A549 (cell line): Measurements from ENCODE around the gene RFESD.

ENCODE experiments used
- EP300 ChIP-seq, 2 experiments: fragments of >200 bp; sonication (Bioruptor Twin); formaldehyde crosslinking; IDR thresholded peaks; 2 replicates in 1 of 2; 3 replicates in 1 of 2; pipeline ENCODE4 v1.6.1; 2016 to 2017
- ESRRA ChIP-seq: fragments of 150-350 bp; IDR thresholded peaks from 2 replicates; pipeline ENCODE4 v1.6.1; 2014; ENCODE audit warnings: mild to moderate bottlenecking, low read length, borderline replicate concordance
- KDM1A ChIP-seq: fragments of 200-600 bp; sonication (generic); IDR thresholded peaks from 2 replicates; pipeline ENCODE4 v1.6.1; 2016; ENCODE audit warnings: low read depth, mild to moderate bottlenecking
- MYC ChIP-seq: IDR thresholded peaks from 2 replicates; pipeline ENCODE4 v1.6.1; 2012; ENCODE audit warnings: mild to moderate bottlenecking, inconsistent platforms, low read length, improper control_type of control experiment, borderline replicate concordance
- POLR2A ChIP-seq: IDR thresholded peaks from 2 replicates; pipeline ENCODE4 v1.6.1; 2012; ENCODE audit warnings: mild to moderate bottlenecking, low read length
- POLR2AphosphoS2 ChIP-seq: conservative IDR thresholded peaks from 2 replicates; pipeline ENCODE4 v1.6.1; 2012; ENCODE audit warnings: low read length, improper control_type of control experiment, inconsistent platforms
- RAD21 ChIP-seq, 2 experiments: fragments of >200 bp in 1 of 2; sonication (Bioruptor Twin) in 1 of 2; formaldehyde crosslinking in 1 of 2; IDR thresholded peaks in 1 of 2; conservative IDR thresholded peaks in 1 of 2; 2 replicates in 1 of 2; 3 replicates in 1 of 2; pipeline ENCODE4 v1.6.1; 2012 to 2018; ENCODE audit warnings: inconsistent platforms in 1 of 2
- RCOR1 ChIP-seq: fragments of 150-350 bp; IDR thresholded peaks from 2 replicates; pipeline ENCODE4 v1.6.1; 2014; ENCODE audit warnings: antibody characterized with exemption, low read length, low read depth
- TP53 ChIP-seq: fragments of 250-450 bp; sonication (Bioruptor Pico); IDR thresholded peaks from 2 replicates; pipeline ENCODE4 v1.5.0; 2021; ENCODE audit warnings: mild to moderate bottlenecking, moderate library complexity
- ZFP36 ChIP-seq: fragments of 450-650 bp; IDR thresholded peaks from 2 replicates; pipeline ENCODE4 v1.6.1; 2014; ENCODE audit warnings: borderline replicate concordance; ENCODE audit not compliant: partially characterized antibody
- TF ChIP-seq, protein P1 (sequence below): fragments of >200 bp; sonication (Bioruptor Twin); formaldehyde crosslinking; IDR thresholded peaks from 3 replicates; pipeline ENCODE4 v1.5.1; 2016
- TF ChIP-seq, protein P2 (sequence below): fragments of 150-350 bp; IDR thresholded peaks from 2 replicates; pipeline ENCODE4 v1.6.1; 2014; ENCODE audit warnings: low read depth, mild to moderate bottlenecking, low read length

DNA sequence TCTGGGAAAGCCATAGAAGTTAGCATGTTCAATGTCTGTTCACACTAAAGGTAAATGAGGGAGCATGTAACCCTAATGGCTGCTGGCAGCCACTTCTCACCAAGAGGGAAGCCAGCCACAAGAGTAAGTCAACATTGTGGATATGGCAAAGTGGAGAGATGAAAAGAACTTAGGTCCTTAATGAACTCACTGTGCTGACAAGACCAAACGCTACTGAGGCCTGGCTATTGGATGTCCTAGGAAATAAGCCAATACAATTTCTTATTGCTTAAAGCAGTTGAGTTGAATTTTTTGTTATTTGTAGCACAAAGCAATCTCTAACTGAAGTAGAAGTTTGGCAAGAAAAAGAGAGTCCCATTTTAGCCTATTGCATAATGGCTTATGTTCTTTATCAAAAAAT, 19.9 kb upstream of the RFESD start:
- TF ChIP-seq, protein P1, sequence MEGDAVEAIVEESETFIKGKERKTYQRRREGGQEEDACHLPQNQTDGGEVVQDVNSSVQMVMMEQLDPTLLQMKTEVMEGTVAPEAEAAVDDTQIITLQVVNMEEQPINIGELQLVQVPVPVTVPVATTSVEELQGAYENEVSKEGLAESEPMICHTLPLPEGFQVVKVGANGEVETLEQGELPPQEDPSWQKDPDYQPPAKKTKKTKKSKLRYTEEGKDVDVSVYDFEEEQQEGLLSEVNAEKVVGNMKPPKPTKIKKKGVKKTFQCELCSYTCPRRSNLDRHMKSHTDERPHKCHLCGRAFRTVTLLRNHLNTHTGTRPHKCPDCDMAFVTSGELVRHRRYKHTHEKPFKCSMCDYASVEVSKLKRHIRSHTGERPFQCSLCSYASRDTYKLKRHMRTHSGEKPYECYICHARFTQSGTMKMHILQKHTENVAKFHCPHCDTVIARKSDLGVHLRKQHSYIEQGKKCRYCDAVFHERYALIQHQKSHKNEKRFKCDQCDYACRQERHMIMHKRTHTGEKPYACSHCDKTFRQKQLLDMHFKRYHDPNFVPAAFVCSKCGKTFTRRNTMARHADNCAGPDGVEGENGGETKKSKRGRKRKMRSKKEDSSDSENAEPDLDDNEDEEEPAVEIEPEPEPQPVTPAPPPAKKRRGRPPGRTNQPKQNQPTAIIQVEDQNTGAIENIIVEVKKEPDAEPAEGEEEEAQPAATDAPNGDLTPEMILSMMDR = no peak
- TF ChIP-seq POLR2A = no peak
- no peak for TF ChIP-seq RAD21 (conservative IDR thresholded peaks at IDR 0.05 in 1 of 2, IDR thresholded peaks at IDR 0.05 in 1 of 2)
- TF ChIP-seq RCOR1 = no peak
- TF ChIP-seq, protein P2, sequence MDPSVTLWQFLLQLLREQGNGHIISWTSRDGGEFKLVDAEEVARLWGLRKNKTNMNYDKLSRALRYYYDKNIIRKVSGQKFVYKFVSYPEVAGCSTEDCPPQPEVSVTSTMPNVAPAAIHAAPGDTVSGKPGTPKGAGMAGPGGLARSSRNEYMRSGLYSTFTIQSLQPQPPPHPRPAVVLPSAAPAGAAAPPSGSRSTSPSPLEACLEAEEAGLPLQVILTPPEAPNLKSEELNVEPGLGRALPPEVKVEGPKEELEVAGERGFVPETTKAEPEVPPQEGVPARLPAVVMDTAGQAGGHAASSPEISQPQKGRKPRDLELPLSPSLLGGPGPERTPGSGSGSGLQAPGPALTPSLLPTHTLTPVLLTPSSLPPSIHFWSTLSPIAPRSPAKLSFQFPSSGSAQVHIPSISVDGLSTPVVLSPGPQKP = no peak
- TF ChIP-seq KDM1A = no peak
- TF ChIP-seq POLR2AphosphoS2 = no peak
- no peak for TF ChIP-seq TP53 (CRISPR knock-in tag)
- no peak for TF ChIP-seq MYC
- TF ChIP-seq ESRRA = no peak
- TF ChIP-seq EP300 (IDR thresholded peaks at IDR 0.05) = no peak
- TF ChIP-seq ZFP36 = no peak
